HG03575 (cell line): ENCODE results near the gene AFF1.
"Not testable (repeated sequence)": the region's sequence is repeated elsewhere in the genome, so short reads cannot be mapped to it uniquely, and the experiment has no call there.

Experiments used
- ATAC-seq: cut with Tn5 transposase; IDR thresholded peaks from one replicate; pipeline ENCODE4 v1.9.1; 2021; ENCODE audit not compliant: unreplicated experiment, insufficient number of reproducible peaks, low FRiP score; ENCODE audit errors: extremely low read depth

AFF1 gene

DNA sequence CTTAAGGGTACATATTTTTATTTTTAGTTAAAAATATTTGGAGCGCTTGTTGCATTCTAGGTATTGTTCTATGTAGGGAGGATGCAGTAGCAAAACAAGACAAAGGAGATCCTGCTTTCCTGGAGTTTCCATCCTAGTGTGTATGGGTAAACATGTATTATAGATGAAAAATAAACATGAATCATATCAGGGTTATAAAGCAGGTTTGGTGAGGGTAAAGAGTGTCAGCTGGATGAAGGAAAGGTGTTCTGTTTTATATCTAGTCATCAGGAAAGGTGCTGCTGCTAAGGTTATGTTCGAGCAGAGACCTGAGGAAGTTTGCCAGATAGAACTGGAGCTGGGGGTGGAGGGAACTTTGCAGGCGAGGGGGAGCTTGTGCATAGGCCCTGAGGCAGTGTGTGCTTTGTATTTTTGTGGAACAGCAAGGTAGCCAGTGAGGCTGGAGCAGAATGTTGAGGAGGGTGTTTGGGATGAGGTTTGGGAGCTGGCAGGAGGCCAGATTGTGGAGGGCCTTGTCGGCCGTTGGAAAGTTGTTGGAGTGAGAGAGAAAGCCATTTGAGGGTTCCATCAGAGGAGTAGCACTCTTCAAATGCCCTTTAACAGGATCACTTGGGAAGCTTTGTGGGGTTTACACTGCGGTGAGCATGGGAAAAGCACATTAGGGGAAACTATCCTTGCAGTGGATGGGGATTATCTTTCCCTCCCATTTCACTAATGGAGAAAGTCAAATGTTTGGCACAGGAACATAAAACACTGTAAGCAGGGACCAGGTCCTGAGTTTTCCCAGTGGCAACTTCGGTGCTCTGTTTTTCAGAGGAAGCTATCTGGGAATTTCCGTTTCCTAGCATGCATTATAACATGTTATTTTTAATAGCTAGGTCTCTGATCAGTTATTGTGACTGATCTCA is 35.9 kb downstream of the AFF1 start:
- no peak for ATAC-seq

- no peak for ATAC-seq
Measured at GRCh38 chr4:86971355-86971683, 36.5 kb downstream of the AFF1 start.

DNA sequence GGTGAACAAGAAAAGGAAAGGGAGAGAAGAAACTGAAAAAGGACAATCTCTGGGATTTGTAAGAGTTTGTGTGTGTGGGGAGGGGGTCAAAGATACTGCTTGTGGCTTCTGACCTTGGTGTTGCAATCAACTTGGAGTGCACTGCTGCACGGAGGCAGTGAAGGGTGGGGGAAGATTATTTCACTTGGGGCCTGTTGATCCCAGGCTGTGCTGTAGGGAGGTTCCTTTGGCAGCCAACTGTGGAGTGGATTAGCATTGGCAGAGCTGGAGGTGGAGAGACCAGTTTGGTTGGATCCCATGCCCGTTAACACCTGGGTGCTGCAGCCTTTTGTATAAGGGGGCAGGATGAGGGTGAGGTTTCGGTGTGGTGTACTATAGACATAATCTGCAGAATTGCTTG is 38.2 kb downstream of the AFF1 start:
- no peak for ATAC-seq

DNA sequence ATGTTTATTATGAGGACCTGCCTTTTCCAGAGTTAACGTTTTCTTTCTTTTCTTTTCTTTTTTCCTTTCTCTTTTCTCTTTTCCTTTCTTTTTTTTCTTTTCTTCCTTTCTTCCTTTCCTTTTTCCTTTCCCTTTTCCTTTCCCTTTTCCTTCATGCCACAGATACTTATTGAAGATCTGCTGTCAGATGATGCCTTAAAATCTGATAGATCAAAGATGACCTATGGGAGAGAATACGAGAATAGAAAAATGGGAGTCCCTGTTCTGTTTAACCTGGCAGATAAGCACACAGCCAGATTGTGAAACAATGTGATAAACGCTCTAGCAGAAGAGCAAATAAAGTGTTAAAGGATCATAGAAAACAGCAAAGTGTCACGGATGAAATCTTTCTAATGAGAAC is 38.9 kb downstream of the AFF1 start:
- no peak for ATAC-seq

DNA sequence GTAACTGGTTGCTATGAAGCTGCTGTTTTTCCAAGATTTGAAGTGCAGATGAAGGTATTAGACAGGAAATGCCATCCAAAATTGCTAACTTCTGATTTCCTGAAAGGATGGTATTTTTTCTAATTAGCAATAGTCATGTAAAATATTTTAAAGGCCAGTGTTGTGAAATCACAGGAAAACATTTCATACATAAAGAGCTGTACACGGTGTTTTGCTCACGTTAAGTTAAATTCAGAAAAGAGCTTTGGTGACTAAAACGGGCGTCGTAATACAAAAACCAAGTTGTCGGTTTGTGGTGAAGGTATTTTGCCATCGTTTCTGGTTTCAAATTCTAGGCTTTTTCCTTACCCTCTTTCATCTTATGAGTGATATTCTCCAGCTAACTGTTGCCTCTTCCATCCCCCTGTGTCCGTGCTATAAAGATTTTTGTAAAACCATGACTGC is 39.8 kb downstream of the AFF1 start:
- ATAC-seq: no peak

- no peak for ATAC-seq
Measured at GRCh38 chr4:86975927-86976326, 41.1 kb downstream of the AFF1 start.

GRCh38 chr4:86976801-86977485 is 42.1 kb downstream of the AFF1 start:
- ATAC-seq: no peak

GRCh38 chr4:86977621-86978184 is 42.9 kb downstream of the AFF1 start:
- peak; percentile 90 for ATAC-seq

- no peak for ATAC-seq
Measured at GRCh38 chr4:86978709-86979108, 43.9 kb downstream of the AFF1 start.

- ATAC-seq: no peak
Measured at GRCh38 chr4:86980230-86980629, 45.4 kb downstream of the AFF1 start.

- ATAC-seq: no peak
Measured at GRCh38 chr4:86981789-86982188, 47.0 kb downstream of the AFF1 start.

- not testable (repeated sequence) for ATAC-seq
Measured at GRCh38 chr4:86985852-86986251, 51.0 kb downstream of the AFF1 start.

DNA sequence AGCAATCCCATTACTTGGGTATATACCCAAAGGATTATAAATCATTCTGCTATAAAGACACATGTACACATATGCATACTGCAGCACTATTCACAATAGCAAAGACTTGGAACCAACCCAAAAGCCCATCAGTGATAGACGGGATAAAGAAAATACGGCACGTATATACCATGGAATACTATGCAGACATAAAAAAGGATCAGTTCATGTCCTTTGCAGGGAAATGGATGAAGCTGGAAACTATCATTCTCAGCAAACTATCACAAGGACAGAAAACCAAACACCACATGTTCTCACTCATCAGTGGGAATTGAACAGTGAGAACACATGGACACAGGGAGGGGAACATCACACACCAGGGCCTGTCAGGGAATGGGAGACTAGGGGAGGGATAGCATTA is 54.8 kb downstream of the AFF1 start:
- ATAC-seq: not testable (repeated sequence)

- ATAC-seq: no peak
Measured at GRCh38 chr4:86990510-86990909, 55.7 kb downstream of the AFF1 start.

GRCh38 chr4:86991994-86992393 is 57.2 kb downstream of the AFF1 start:
- no peak for ATAC-seq

DNA sequence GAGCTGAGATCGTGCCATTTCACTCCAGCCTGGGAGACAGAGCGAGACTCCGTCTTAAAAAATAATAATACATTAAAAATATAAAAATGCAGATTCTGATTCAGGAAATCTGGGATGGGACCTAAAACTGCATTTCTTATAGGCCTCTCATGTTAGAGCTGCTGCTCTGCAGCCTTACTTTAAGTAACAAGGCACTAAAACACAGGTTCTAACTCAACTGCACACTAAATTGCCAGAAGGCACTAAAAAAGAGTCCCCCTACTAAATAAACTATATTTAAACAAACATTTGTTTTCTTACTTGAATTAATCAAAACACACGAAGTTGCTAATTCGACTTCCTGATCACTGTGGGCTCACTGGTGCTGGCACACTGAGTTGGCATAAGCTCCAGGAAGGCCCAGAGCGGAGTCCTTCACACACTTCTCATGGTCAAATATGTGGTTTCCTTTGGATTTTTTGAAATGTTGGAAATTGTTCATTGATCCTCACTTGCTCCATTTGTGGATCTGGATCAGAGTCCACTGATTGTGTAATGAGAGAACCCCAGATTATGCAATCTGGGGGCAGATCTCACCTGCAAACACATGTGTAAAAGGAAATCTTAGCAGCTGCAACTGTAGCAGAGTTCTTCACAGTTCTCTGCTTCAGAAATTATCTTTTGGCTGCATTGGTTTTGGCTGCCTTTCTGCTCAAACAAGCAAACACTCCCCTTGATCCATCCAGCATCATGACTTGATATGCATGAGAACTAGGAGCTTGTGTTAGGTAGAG is 59.3 kb downstream of the AFF1 start:
- no peak for ATAC-seq

DNA sequence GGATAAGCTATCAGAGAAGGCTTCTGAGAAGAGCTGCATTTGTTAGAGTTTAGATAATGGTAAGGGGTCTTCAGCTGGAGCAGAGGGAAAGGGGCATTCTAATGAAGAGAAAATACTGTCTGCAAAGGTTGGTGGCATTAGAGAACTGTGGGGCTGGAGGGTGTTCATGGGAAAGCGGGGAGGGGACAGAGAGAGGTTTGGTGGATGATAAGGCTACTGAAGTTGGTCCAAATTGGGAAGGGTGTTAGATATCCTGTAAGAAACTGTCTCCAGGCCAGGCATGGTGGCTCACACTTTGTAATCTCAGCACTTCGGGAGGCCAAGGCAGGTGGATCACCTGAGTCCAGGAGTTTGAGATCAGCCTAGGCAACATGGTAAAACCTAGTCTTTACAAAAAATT is 59.9 kb downstream of the AFF1 start:
- no peak for ATAC-seq

GRCh38 chr4:86996510-86996909 is 61.7 kb downstream of the AFF1 start:
- not testable (repeated sequence) for ATAC-seq

- no peak for ATAC-seq
Measured at GRCh38 chr4:86999136-86999643, 64.4 kb downstream of the AFF1 start.
